Stimulated activated naive CD8-positive, alpha-beta T cell treated with anti-CD3 and anti-CD28 coated beads, Interleukin-15, Interleukin-2, amounts not matched to agents 100 ng/mL and 50 ng/mL, for 24 hours (primary cell): Measurements from ENCODE around the gene BMP7.

Experiments
- H3K27ac Mint-ChIP-seq: one replicate; pipeline ENCODE4 v1.8.0; 2021; ENCODE audit warnings: mild to moderate bottlenecking, mixed read lengths
- H3K27me3 Mint-ChIP-seq: one replicate; pipeline ENCODE4 v1.8.0; 2021; ENCODE audit warnings: mixed read lengths
- H3K36me3 Mint-ChIP-seq: one replicate; pipeline ENCODE4 v1.8.0; 2021; ENCODE audit warnings: low read depth, mixed read lengths
- H3K4me1 Mint-ChIP-seq: one replicate; pipeline ENCODE4 v1.8.0; 2021; ENCODE audit warnings: low read depth, mixed read lengths
- H3K4me3 Mint-ChIP-seq: one replicate; pipeline ENCODE4 v1.8.0; 2021; ENCODE audit warnings: mild to moderate bottlenecking, mixed read lengths
- H3K9me3 Mint-ChIP-seq: one replicate; pipeline ENCODE4 v1.8.0; 2021; ENCODE audit warnings: mixed read lengths

The BMP7 gene

GRCh38 chr20:57252559-57253162, 13.8 kb downstream of the BMP7 start:
- Mint-ChIP-seq H3K27me3 (peaks cover 40% of the 10 kb centered on the region), H3K36me3 (no peaks in the 10 kb centered on the region), H3K9me3 (peaks cover 6% of the 10 kb centered on the region), H3K4me1 (peaks cover 11% of the 10 kb centered on the region), H3K4me3 (no peak overlapping the region), H3K27ac (no peak overlapping the region)

DNA sequence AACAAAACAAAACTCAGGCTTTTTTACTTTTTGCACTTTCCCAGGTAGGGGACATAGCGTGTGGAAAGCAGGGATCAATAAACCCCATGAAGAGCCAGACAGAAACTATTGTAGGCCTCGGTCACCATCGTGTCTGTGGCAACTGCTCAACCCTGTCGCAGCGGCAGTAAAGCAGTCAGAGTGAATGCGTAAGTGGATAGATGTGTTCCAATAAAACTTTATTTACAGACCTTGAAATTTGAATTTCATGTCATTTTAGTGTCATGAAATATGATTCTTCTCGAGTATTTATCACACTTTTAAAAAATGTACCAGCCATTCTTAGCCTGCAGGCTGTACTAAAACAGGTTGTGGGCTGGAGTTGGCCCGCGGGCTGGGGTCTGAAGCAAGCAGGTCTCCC, 14.5 kb downstream of the BMP7 start:
- Mint-ChIP-seq H3K27me3 (peaks cover 42% of the 10 kb centered on the region), H3K36me3 (no peaks in the 10 kb centered on the region), H3K27ac (no peak overlapping the region)

GRCh38 chr20:57251344-57251743, 15.1 kb downstream of the BMP7 start:
- no peak overlapping the region for H3K4me3 Mint-ChIP-seq
- no peaks in the 10 kb centered on the region for H3K36me3 Mint-ChIP-seq
- peaks cover 6% of the 10 kb centered on the region for H3K9me3 Mint-ChIP-seq
- H3K27ac Mint-ChIP-seq: no peak overlapping the region
- H3K27me3 Mint-ChIP-seq: peaks cover 40% of the 10 kb centered on the region
- H3K4me1 Mint-ChIP-seq: peaks cover 11% of the 10 kb centered on the region

More for the DNA sequence above, 14.5 kb downstream of the BMP7 start:
- peaks cover 11% of the 10 kb centered on the region for H3K4me1 Mint-ChIP-seq
- peaks cover 6% of the 10 kb centered on the region for H3K9me3 Mint-ChIP-seq
- no peak overlapping the region for H3K4me3 Mint-ChIP-seq

GRCh38 chr20:57250607-57251343, 15.7 kb downstream of the BMP7 start:
- peaks cover 6% of the 10 kb centered on the region for H3K9me3 Mint-ChIP-seq
- no peak overlapping the region for H3K27ac Mint-ChIP-seq
- peaks cover 11% of the 10 kb centered on the region for H3K4me1 Mint-ChIP-seq
- H3K27me3 Mint-ChIP-seq: peaks cover 38% of the 10 kb centered on the region
- H3K4me3 Mint-ChIP-seq: no peak overlapping the region
- no peaks in the 10 kb centered on the region for H3K36me3 Mint-ChIP-seq

- H3K36me3 Mint-ChIP-seq: no peaks in the 10 kb centered on the region
Measured at GRCh38 chr20:57249772-57250171, 16.7 kb downstream of the BMP7 start.

GRCh38 chr20:57249073-57249472, 17.4 kb downstream of the BMP7 start:
- no peak overlapping the region for H3K27ac Mint-ChIP-seq
- peaks cover 26% of the 10 kb centered on the region for H3K27me3 Mint-ChIP-seq
- peaks cover 6% of the 10 kb centered on the region for H3K9me3 Mint-ChIP-seq
- no peak overlapping the region for H3K4me3 Mint-ChIP-seq
- H3K4me1 Mint-ChIP-seq: peaks cover 11% of the 10 kb centered on the region
- H3K36me3 Mint-ChIP-seq: no peaks in the 10 kb centered on the region

More at GRCh38 chr20:57249772-57250171, 16.7 kb downstream of the BMP7 start:
- peaks cover 11% of the 10 kb centered on the region for H3K4me1 Mint-ChIP-seq
- peaks cover 6% of the 10 kb centered on the region for H3K9me3 Mint-ChIP-seq
- H3K27ac Mint-ChIP-seq: no peak overlapping the region
- no peak overlapping the region for H3K4me3 Mint-ChIP-seq
- peaks cover 31% of the 10 kb centered on the region for H3K27me3 Mint-ChIP-seq

DNA sequence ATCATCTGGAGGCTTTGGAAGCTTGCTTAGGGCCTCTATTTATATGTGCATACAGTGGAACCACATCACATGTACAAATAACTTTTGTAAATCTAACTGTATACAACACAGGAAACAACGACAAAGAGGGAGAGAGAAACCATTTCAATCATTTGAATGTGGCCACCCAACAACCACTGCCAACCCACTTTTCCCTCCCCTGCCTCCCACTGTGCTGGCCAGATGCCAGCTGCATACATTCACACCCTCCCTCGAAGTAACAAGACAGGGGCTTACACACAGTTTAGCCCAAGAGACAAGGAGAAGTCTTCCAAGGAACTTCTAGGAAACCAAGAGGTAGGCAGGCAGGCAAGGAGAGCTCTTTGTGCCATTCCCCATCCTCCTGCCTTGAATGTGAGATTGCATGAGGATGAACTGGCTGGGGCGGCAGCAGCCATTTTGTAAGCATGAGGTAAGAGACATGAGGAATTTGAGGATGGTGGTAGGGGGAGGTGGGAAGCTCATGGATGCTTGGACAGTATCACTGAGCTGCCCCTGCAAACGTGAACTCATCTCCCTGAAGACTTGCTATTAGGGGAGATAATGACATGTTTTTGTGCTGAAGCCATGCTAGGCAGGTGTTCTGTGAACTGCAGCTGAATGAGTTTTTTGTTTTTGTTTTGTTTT, 18.2 kb downstream of the BMP7 start:
- no peak overlapping the region for H3K4me3 Mint-ChIP-seq
- peaks cover 6% of the 10 kb centered on the region for H3K9me3 Mint-ChIP-seq
- no peak overlapping the region for H3K27ac Mint-ChIP-seq
- no peaks in the 10 kb centered on the region for H3K36me3 Mint-ChIP-seq
- peaks cover 11% of the 10 kb centered on the region for H3K4me1 Mint-ChIP-seq
- H3K27me3 Mint-ChIP-seq: peaks cover 23% of the 10 kb centered on the region

GRCh38 chr20:57247292-57247965, 19.0 kb downstream of the BMP7 start:
- H3K9me3 Mint-ChIP-seq: peaks cover 6% of the 10 kb centered on the region
- no peak overlapping the region for H3K27ac Mint-ChIP-seq
- H3K36me3 Mint-ChIP-seq: no peaks in the 10 kb centered on the region
- H3K27me3 Mint-ChIP-seq: peaks cover 20% of the 10 kb centered on the region
- H3K4me1 Mint-ChIP-seq: peaks cover 11% of the 10 kb centered on the region
- H3K4me3 Mint-ChIP-seq: no peak overlapping the region

GRCh38 chr20:57245997-57246396, 20.4 kb downstream of the BMP7 start:
- no peak overlapping the region for H3K27ac Mint-ChIP-seq
- no peak overlapping the region for H3K4me3 Mint-ChIP-seq
- peaks cover 7% of the 10 kb centered on the region for H3K4me1 Mint-ChIP-seq
- peaks cover 6% of the 10 kb centered on the region for H3K9me3 Mint-ChIP-seq
- no peaks in the 10 kb centered on the region for H3K36me3 Mint-ChIP-seq
- H3K27me3 Mint-ChIP-seq: peaks cover 17% of the 10 kb centered on the region

DNA sequence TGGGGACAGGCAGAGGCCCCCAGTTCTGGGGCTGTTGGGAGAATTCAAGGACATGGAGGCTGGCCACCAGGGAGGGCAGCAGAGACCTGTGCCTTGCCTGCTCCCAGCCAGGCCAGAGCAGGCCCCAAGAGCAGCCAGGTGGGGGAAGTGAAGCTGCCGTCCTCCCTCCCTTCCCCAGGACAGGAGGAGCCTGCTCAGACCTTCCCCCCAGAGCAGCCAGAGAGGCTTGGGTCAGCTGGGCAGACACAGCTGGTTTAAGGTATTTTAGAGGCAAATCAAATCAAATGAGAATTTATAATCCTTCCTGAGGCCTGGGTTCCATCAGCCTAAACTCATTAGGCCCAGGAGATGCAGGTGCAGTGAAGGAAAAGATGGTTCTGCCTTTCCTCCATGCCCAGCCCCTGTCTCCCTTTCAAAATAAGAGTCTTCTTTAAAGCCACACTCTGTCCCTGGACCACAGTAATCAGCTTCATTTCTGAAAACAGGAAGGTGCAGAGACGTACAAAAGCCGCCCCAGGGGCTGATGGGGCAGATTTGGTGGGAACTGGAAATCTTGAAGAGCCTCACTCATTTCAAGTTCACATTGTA, 21.7 kb downstream of the BMP7 start:
- Mint-ChIP-seq H3K4me1 (no peaks in the 10 kb centered on the region), H3K27ac (no peak overlapping the region), H3K27me3 (peaks cover 15% of the 10 kb centered on the region), H3K36me3 (no peaks in the 10 kb centered on the region), H3K9me3 (peaks cover 6% of the 10 kb centered on the region), H3K4me3 (no peak overlapping the region)

GRCh38 chr20:57244221-57244585, 22.2 kb downstream of the BMP7 start:
- Mint-ChIP-seq H3K4me1 (no peaks in the 10 kb centered on the region), H3K9me3 (peaks cover 6% of the 10 kb centered on the region), H3K27me3 (peaks cover 11% of the 10 kb centered on the region), H3K27ac (no peak overlapping the region), H3K4me3 (no peak overlapping the region), H3K36me3 (no peaks in the 10 kb centered on the region)

DNA sequence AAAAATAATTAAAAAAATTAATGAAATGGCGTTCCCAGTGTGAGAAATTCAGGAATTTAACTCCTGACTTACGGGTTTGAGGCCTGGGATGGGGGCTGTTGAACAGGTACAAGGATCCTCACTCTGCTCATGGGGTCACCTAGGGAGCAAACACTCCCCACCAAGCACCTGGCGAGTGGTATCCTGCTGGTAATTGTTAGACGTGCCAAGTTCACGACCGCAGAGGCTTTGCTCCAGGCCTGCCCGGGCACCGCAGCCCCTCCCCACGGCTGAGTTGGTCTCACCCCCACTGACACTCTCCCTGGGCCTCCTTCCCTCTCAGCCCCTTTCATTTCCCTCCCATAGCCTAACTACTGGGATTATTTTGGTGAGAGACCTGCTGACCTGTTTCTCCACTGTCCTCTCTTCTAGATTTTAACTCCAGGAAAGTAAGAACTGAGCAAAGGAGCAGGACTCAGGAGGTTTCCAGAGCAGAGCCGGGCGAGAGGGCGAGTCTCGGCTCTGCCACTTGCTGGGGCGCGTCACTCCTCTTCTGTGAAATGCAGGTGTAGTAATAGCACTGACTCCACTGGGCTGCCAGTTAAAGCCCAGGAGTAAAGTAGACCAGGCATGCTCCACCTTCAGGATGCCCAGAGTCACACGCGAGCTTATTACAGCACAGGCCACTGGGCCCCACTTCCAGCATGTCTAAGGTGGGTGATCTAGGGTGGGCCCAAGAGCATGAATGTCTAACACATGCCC, 22.8 kb downstream of the BMP7 start:
- Mint-ChIP-seq H3K4me3 (no peak overlapping the region), H3K27ac (no peak overlapping the region), H3K9me3 (peaks cover 6% of the 10 kb centered on the region), H3K36me3 (no peaks in the 10 kb centered on the region), H3K4me1 (no peaks in the 10 kb centered on the region), H3K27me3 (peaks cover 11% of the 10 kb centered on the region)

GRCh38 chr20:57242414-57242813, 24.0 kb downstream of the BMP7 start:
- H3K4me1 Mint-ChIP-seq: no peaks in the 10 kb centered on the region
- H3K4me3 Mint-ChIP-seq: no peak overlapping the region
- peaks cover 10% of the 10 kb centered on the region for H3K27me3 Mint-ChIP-seq
- H3K27ac Mint-ChIP-seq: no peak overlapping the region
- H3K36me3 Mint-ChIP-seq: no peaks in the 10 kb centered on the region
- no peaks in the 10 kb centered on the region for H3K9me3 Mint-ChIP-seq

DNA sequence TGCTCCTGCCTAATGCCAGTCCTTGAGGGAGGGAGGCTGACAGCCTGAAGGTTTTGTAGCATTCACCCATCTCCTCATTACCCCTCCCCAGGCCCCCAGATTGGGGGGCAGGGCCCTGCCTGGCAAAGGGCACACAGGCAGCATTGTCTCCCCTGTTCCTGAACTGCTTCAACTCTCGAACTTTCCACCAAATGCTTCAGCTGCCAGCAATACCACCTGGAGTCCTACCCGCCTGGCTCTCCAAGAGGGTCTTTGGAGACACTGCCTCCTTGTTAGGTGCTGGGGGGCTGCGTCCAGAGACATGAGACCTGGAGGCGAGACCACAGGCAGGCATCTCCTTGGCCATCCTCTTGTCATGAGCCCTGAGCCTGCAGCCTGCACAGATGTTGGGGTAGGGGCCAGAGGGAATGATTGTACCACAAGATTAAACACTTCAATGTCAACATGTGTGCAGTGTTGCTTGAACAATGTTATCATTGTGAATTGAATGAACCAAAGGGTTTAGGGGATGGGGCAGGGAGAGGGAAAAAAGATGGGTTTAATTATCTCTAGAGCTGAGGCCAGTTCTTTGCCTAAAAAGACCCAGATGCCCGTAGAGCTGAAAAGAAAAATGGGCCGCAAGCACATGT, 25.0 kb downstream of the BMP7 start:
- no peak overlapping the region for H3K27ac Mint-ChIP-seq
- no peaks in the 10 kb centered on the region for H3K36me3 Mint-ChIP-seq
- no peaks in the 10 kb centered on the region for H3K4me1 Mint-ChIP-seq
- no peak overlapping the region for H3K4me3 Mint-ChIP-seq
- H3K27me3 Mint-ChIP-seq: peaks cover 10% of the 10 kb centered on the region
- no peaks in the 10 kb centered on the region for H3K9me3 Mint-ChIP-seq
